Activated CD4-positive, alpha-beta T cell treated with anti-CD3 and anti-CD28 coated beads for 36 hours (primary cell): ENCODE results near the gene SNPH. TPM values are rescaled to one million over a fixed set of nuclear protein-coding genes. Genes with fewer than 3 reads are reported as not detected.

Experiments
- ATAC-seq: fragments of 200-7000 bp; cut with Tn5 transposase; one replicate; pipeline ENCODE4 v1.10.0; 2021; ENCODE audit warnings: mild to moderate bottlenecking, moderate library complexity
- CTCF ChIA-PET: fragments of 350-600 bp; sonication (Branson Sonifier 250); formaldehyde crosslinking; loops from one replicate; lab custom pipeline; 2021; ENCODE audit warnings: antibody characterized with exemption; lab: Charles Lee
- POLR2A ChIA-PET: fragments of 350-600 bp; sonication (Branson Sonifier 250); formaldehyde crosslinking; loops from one replicate; lab custom pipeline; 2021; ENCODE audit warnings: antibody characterized with exemption, inconsistent platforms; lab: Charles Lee
- DNase-seq: peaks from one replicate; pipeline ENCODE4 v3.0.0-alpha.2; 2020
- H3K27ac Mint-ChIP-seq: one replicate; pipeline ENCODE4 v1.8.0; 2021; ENCODE audit warnings: mixed read lengths
- H3K27me3 Mint-ChIP-seq: one replicate; pipeline ENCODE4 v1.8.0; 2021; ENCODE audit warnings: mixed read lengths
- H3K36me3 Mint-ChIP-seq: one replicate; pipeline ENCODE4 v1.8.0; 2021; ENCODE audit warnings: low read depth, mixed read lengths
- H3K4me1 Mint-ChIP-seq: one replicate; pipeline ENCODE4 v1.8.0; 2021; ENCODE audit warnings: mixed read lengths
- H3K4me3 Mint-ChIP-seq: one replicate; pipeline ENCODE4 v1.8.0; 2021; ENCODE audit warnings: mild to moderate bottlenecking, moderate library complexity, mixed read lengths
- H3K9me3 Mint-ChIP-seq: one replicate; pipeline ENCODE4 v1.8.0; 2021; ENCODE audit warnings: low read depth, mixed read lengths
- intact Hi-C, 2 experiments: fragments of 100-400 bp; cut with DNase I in 1 of 2; cut with micrococcal nuclease in 1 of 2; formaldehyde crosslinking; loops; one replicate each; pipeline versions ENCODE4 v1.14.2 to v1.15.1; 2022 to 2024; cut with DNase I, micrococcal nuclease
- total RNA-seq, 2 experiments: library from RNA; stranded (reverse); gene quantifications; one replicate each; pipeline ENCODE4 v1.2.3, GENCODE V29; 2021

Gene SNPH
- total RNA-seq, 2 experiments from 2014 or later: 2.5 to 2.9 TPM

DNA sequence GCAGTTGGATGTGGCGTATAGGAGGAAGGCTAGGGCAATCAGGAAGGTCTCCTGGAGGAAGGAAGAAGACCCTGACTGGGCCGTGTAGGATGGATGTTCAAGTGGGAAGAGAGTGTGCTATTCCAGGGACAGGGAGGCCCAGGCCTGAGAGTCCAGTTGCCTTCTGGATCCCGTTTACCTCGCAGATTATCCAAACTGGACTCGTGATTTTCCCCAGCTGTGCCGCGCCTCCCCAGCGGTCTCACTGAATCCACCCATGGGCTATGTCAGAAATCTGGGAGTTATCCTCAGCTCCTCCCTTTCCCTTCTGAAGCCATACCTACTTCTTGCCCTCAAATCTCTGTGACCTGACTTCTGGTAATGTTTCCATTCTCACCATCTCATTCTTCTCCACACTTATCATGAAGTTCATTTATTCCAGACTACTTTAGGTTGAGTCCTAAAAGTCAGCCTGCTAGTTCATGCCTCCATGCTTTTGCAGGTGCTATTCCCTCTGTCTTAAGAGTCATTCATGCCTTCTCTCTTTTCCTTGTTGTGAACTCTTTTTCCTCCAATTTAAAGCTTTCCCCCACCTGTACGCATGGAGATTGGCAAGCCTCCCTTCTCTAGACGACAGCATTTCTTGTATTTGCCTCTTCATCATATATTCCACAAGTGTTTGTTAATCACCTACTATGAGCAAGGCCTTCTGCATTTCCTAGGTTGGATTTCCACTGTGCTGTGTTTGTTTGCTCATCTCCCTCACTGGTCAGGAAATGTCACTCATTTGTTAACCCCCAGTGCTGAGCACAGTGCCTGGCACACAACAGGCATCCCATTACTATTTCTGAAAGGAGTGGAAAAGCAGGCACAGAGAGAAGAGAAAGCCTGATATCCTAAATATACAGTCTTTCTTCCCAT lies 60.2 kb downstream of the SNPH start:
- DNase-seq (no peak), ATAC-seq (no peak)
- intact Hi-C loops: loop anchor here in 1 of 2 experiments (5.0 kb wide), 1 partner anchor 111 kb away; no protein-coding TSS in a partner anchor
- H3K4me1 Mint-ChIP-seq: peaks cover 35% of the 10 kb centered on the region
- H3K27ac Mint-ChIP-seq: no peak overlapping the region
- H3K36me3 Mint-ChIP-seq: peaks cover 8% of the 10 kb centered on the region
- POLR2A ChIA-PET: interaction anchor here (0.6 to 1.4 kb wide), 9 partner anchors 13 to 140 kb away, joined by 3 to 15 read pairs (median 3); partner anchors contain the start of gene NSFL1C
- no peaks in the 10 kb centered on the region for H3K27me3 Mint-ChIP-seq
- H3K4me3 Mint-ChIP-seq: no peak overlapping the region
- CTCF ChIA-PET: interaction anchor here (0.6 to 1.4 kb wide), 4 partner anchors 11 to 155 kb away, joined by 3 to 5 read pairs (median 3); no protein-coding TSS in a partner anchor
- no peaks in the 10 kb centered on the region for H3K9me3 Mint-ChIP-seq

DNA sequence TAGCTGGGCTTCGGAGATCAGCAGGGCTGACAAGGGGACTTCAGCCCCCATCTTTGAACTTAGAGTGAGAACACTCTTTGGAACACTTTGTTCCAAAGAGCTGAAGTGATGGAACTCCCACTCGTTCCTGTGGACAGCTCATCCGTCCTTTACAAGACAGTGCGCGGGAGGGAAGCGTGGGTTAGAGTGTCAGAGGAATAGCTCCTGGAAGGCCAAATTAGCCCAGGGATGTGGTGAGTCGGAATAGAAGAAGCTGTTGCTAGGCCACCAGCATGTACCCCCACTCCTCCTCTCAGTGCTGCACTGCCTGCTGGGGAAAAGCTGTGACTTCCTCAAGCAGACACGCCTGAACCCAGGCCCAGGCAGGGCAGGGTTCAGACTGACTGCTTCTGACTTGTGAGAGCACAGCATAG lies 61.2 kb downstream of the SNPH start:
- Mint-ChIP-seq H3K4me1 (peaks cover 41% of the 10 kb centered on the region), H3K36me3 (peaks cover 11% of the 10 kb centered on the region), H3K27ac (no peak overlapping the region), H3K4me3 (no peak overlapping the region), H3K27me3 (no peaks in the 10 kb centered on the region), H3K9me3 (no peaks in the 10 kb centered on the region)
- DNase-seq: peak; percentile 33
- intact Hi-C loops: loop anchor here in 1 of 2 experiments (5.0 kb wide), 1 partner anchor 110 kb away; no protein-coding TSS in a partner anchor
- ATAC-seq: no peak
- POLR2A ChIA-PET: interaction anchor here (1.0 to 1.2 kb wide), 3 partner anchors 34 to 64 kb away, joined by 3 read pairs; no protein-coding TSS in a partner anchor
- CTCF ChIA-PET: interaction anchor here (0.6 to 1.7 kb wide), 4 partner anchors 30 to 668 kb away, joined by 3 to 7 read pairs (median 4); no protein-coding TSS in a partner anchor

GRCh38 chr20:1327827-1328679 lies 62.0 kb downstream of the SNPH start:
- CTCF ChIA-PET: interaction anchor here (0.6 to 1.7 kb wide), 4 partner anchors 30 to 669 kb away, joined by 3 to 7 read pairs (median 4); no protein-coding TSS in a partner anchor
- no peaks in the 10 kb centered on the region for H3K27me3 Mint-ChIP-seq
- intact Hi-C loops: loop anchor here in 1 of 2 experiments (5.0 kb wide), 1 partner anchor 109 kb away; no protein-coding TSS in a partner anchor
- ATAC-seq: no peak
- no peaks in the 10 kb centered on the region for H3K9me3 Mint-ChIP-seq
- H3K27ac Mint-ChIP-seq: no peak overlapping the region
- H3K4me3 Mint-ChIP-seq: peak overlapping the region; percentile 6
- no peak for DNase-seq
- peaks cover 46% of the 10 kb centered on the region for H3K4me1 Mint-ChIP-seq
- POLR2A ChIA-PET: interaction anchor here (0.8 to 1.2 kb wide), 3 partner anchors 10 to 61 kb away, joined by 3 read pairs; no protein-coding TSS in a partner anchor
- peaks cover 14% of the 10 kb centered on the region for H3K36me3 Mint-ChIP-seq

DNA sequence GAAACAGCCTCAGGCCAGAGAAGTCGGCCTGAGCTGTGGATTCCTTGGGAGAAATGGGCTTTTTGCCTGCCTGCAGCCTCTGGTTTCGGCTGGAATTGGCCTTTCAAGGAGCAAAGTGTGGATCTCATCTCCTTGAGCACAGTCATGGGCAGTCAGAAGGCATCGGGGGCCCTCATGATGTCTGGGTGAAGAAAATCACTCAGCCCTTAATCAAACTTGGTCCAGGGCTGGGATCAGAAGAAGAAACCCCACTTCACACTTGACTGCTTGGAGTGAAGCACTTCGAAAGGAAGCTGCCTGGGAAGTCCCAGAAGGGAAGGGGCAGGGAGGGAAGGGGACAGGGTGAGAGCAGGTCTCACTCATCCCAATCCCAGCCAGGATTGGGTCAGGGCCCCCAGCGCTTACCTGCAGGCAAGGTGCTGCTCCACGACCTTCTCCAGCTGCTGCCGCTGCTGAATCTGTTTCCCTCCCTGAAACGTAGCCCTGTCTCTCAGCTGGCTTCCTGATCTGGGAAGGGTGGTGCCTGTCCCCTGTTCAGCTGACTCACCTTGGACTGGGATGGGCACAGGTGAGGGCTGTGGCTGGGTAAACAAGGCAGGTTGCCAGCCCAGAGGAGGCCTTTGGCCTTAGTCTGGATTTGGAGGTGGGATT lies 62.7 kb downstream of the SNPH start, which contains the start of gene SDCBP2:
Gene SDCBP2 (minus strand): TSS at position 460 of the 651 bp plus-strand sequence. CDS start 8,723 bp downstream, outside the sequence.
- ChIA-PET POLR2A (interaction anchor here (0.8 to 1.0 kb wide), 2 partner anchors 10 to 29 kb away, joined by 3 to 4 read pairs; no protein-coding TSS in a partner anchor), CTCF (interaction anchor here (1.3 to 1.7 kb wide), 2 partner anchors 16 to 29 kb away, joined by 3 to 7 read pairs; no protein-coding TSS in a partner anchor)
- no peak for ATAC-seq
- peaks cover 19% of the 10 kb centered on the region for H3K36me3 Mint-ChIP-seq
- peaks cover 43% of the 10 kb centered on the region for H3K4me1 Mint-ChIP-seq
- DNase-seq: no peak
- intact Hi-C loops: loop anchor here in 1 of 2 experiments (5.0 kb wide), 1 partner anchor 108 kb away; no protein-coding TSS in a partner anchor
- H3K27me3 Mint-ChIP-seq: no peaks in the 10 kb centered on the region
- peak within 1 kb of the TSS; percentile 92 for H3K27ac Mint-ChIP-seq
- no peaks in the 10 kb centered on the region for H3K9me3 Mint-ChIP-seq
- H3K4me3 Mint-ChIP-seq: peak within 1 kb of the TSS; percentile 6

- peak; percentile 66 for DNase-seq
- CTCF ChIA-PET: interaction anchor here (1.3 to 1.5 kb wide), 2 partner anchors 17 to 67 kb away, joined by 3 to 4 read pairs; no protein-coding TSS in a partner anchor
- H3K27me3 Mint-ChIP-seq: no peaks in the 10 kb centered on the region
- H3K27ac Mint-ChIP-seq: peak overlapping the region; percentile 92
- peaks cover 21% of the 10 kb centered on the region for H3K36me3 Mint-ChIP-seq
- POLR2A ChIA-PET: no interaction called here
- peak; percentile 40 for ATAC-seq
- H3K4me1 Mint-ChIP-seq: peaks cover 36% of the 10 kb centered on the region
- no peaks in the 10 kb centered on the region for H3K9me3 Mint-ChIP-seq
- H3K4me3 Mint-ChIP-seq: no peak overlapping the region
- intact Hi-C loops: no loop called here
Measured at GRCh38 chr20:1330075-1330830, 64.2 kb downstream of the SNPH start.

GRCh38 chr20:1331101-1331500 lies 65.0 kb downstream of the SNPH start:
- H3K27me3 Mint-ChIP-seq: no peaks in the 10 kb centered on the region
- H3K27ac Mint-ChIP-seq: peak overlapping the region; percentile 26
- ChIA-PET POLR2A (no interaction called here), CTCF (no interaction called here)
- no peak for ATAC-seq
- no peaks in the 10 kb centered on the region for H3K9me3 Mint-ChIP-seq
- peaks cover 40% of the 10 kb centered on the region for H3K4me1 Mint-ChIP-seq
- intact Hi-C loops: no loop called here
- H3K4me3 Mint-ChIP-seq: no peak overlapping the region
- DNase-seq: no peak
- peaks cover 21% of the 10 kb centered on the region for H3K36me3 Mint-ChIP-seq

DNA sequence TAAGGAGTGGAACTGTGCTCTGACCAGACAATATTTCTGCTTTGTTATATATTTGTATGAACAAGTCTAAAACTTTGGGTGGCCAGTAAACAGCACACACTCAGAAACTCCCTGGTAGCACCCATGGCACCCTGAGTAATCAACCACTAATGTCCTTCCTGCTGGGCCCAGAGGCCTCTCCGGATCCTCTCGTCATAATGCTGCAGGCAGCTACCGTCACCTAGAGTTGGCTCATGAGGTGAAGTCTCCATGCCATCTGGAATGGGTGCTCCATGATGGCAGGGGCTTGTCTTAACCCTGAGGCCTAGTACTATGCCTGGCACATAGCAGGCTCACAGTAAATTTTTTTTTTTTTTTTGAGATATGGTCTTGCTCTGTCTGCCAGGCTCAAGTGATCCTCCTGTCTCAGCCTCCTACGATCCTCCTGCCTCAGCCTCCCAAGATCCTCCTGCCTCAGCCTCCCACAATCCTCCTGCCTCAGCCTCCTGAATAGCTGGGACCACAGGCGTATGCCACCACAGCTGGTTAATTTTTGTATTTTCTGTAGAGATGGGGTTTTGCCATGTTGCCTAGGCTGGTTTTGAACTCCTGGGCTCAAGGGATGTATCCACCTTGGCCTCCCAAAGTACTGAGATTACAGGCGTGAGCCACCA lies 65.8 kb downstream of the SNPH start:
- DNase-seq: no peak
- Mint-ChIP-seq H3K4me1 (peaks cover 47% of the 10 kb centered on the region), H3K9me3 (no peaks in the 10 kb centered on the region), H3K36me3 (peaks cover 21% of the 10 kb centered on the region), H3K27ac (peak overlapping the region; percentile 10), H3K4me3 (no peak overlapping the region), H3K27me3 (no peaks in the 10 kb centered on the region)
- POLR2A ChIA-PET: no interaction called here
- CTCF ChIA-PET: no interaction called here
- ATAC-seq: no peak
- intact Hi-C loops: no loop called here

GRCh38 chr20:1332749-1333300 lies 66.7 kb downstream of the SNPH start:
- peaks cover 52% of the 10 kb centered on the region for H3K4me1 Mint-ChIP-seq
- ChIA-PET CTCF (no interaction called here), POLR2A (interaction anchor here (0.5 kb wide), 1 partner anchor 873 kb away, joined by 6 read pairs; no protein-coding TSS in a partner anchor)
- DNase-seq: no peak
- intact Hi-C loops: no loop called here
- peak overlapping the region; percentile 55 for H3K27ac Mint-ChIP-seq
- peaks cover 21% of the 10 kb centered on the region for H3K36me3 Mint-ChIP-seq
- H3K9me3 Mint-ChIP-seq: no peaks in the 10 kb centered on the region
- no peaks in the 10 kb centered on the region for H3K27me3 Mint-ChIP-seq
- ATAC-seq: no peak
- H3K4me3 Mint-ChIP-seq: no peak overlapping the region
